Measurements from ENCODE around the gene PTP4A2.

Gene PTP4A2

DNA sequence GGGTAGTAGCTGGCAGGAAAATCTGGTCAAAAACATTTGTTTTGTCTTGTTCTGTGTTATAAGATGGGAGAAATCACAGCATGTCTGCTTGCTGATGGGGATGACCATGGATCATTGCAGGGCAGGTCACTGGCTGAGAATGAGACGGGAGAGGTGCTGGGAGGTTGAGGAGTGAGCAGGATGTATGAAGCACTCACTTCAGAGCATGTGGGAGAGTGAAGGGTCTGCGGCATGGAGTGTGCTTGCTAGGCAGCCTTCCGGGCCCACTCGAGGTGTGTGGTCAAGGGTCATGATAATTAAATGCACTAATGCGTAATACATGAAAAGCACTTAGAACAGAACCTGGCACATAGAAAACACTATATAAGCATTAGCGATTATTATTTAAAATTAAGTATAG lies 80.3 kb downstream of the PTP4A2 start:
- DNase-seq = no peak

All from stimulated activated CD4-positive, alpha-beta T cell treated with anti-CD3 and anti-CD28 coated beads, Interleukin-2, amount 100 ng/mL, for 24 hours (primary cell).